SK-N-MC (cell line): ENCODE measurements around the gene CEP104.
A peak's percentile ranks its signal among the peaks of the same experiment; 100 is the strongest.

ENCODE experiments used
- DNase-seq: peaks from one replicate; pipeline ENCODE4 v3.0.0-alpha.2; 2011; ENCODE audit warnings: low read depth, low spot score
- H3K27ac ChIP-seq: fragments of 200-600 bp; sonication (generic); 2 replicates; pipeline ENCODE4 v1.5.1; 2016; ENCODE audit warnings: mixed run types
- H3K36me3 ChIP-seq: fragments of 200-600 bp; sonication (generic); 2 replicates; pipeline ENCODE4 v1.6.1; 2017; ENCODE audit warnings: antibody characterized with exemption, low read length, mixed read lengths; ENCODE audit not compliant: insufficient read depth
- H3K4me3 ChIP-seq: fragments of 200-600 bp; sonication (generic); 2 replicates; pipeline ENCODE4 v1.5.1; 2016
- H3K9ac ChIP-seq: fragments of 200-600 bp; sonication (generic); 2 replicates; pipeline ENCODE4 v1.8.0; 2017; ENCODE audit warnings: mixed run types, mixed read lengths; ENCODE audit not compliant: insufficient read length
- H3K9me3 ChIP-seq: fragments of 200-600 bp; sonication (generic); 2 replicates; pipeline ENCODE4 v1.6.1; 2017; ENCODE audit warnings: low read depth, mild to moderate bottlenecking, antibody characterized with exemption, low read length, moderate library complexity, mixed read lengths
- EZH2 ChIP-seq: fragments of 200-600 bp; sonication (generic); IDR thresholded peaks from one replicate; pipeline ENCODE4 v1.6.1; 2017; ENCODE audit warnings: antibody characterized with exemption
- FOXP2 ChIP-seq: optimal IDR thresholded peaks from 2 replicates; pipeline ENCODE3; 2011; ENCODE audit warnings: mild to moderate bottlenecking, moderate library complexity; ENCODE audit not compliant: insufficient read depth; ENCODE audit errors: extremely low read length, control extremely low read depth
- POLR2AphosphoS5 ChIP-seq: IDR thresholded peaks from 2 replicates; pipeline ENCODE4 v1.6.1; 2012; ENCODE audit warnings: mild to moderate bottlenecking, low read depth, low read length, borderline replicate concordance

CEP104 gene

DNA sequence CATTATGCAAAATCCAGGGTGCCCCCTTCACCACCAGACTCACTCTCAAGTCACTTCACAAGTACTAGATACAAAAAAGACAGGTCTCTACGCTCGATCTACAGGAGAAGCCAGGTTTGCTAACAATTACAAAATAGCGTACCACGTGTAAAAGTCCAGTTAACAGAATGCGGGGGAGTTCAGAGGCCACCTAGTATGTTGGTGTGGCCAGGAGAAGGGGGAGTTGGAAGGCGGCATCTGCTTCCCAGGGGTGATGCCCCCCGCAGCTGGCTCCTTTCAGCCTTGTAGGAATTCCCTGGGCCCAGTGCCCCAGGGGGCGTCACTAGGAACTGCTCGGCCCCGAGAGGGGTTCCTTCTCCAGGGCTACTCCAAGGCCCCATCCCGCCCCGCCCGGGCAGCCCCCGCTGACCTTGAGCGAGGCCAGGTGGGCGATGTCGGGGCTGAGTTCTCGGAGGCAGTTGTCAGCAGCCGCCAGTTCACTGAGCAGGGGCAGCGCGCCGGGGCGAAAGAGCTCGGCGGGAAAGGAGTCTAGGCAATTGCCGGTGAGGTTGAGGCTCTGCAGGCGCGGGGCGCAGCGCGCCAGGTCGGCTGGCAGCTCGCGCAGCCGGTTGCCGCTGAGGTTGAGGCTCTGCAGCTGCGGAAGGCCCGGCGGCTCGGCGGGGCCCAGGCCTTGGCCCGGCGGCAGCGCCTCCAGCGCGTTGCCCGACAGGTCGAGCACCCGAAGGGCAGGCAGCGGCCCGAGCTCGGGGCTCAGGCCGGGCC, 61.4 kb downstream of the CEP104 start:
- Histone ChIP-seq H3K9ac (peak overlapping the region; percentile 94), H3K9me3 (no peaks in the 10 kb centered on the region), H3K36me3 (no peaks in the 10 kb centered on the region), H3K27ac (no peak overlapping the region), H3K4me3 (peak overlapping the region; percentile 98)
- DNase-seq, result no peak
- no peak for TF ChIP-seq FOXP2
- no peak for TF ChIP-seq EZH2

DNA sequence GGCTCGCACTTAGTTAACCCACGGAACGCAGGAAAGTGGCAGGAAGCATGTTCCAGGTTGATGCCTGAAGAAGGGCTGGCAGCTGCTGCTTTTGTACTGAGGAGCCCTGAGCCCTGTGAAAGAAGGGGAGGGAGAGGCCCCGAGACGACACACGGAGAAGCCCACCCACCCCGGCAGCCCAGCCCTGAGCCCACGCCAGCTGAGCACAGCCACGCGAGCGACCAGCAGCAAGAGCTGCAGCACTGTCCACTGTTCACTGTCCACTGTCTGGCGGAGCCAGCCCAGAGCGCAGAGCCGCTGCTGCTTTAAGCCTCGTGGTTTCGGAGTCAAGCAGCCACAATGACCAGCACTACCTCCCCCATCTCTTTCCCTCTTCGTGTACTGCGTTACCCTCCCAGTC, 66.1 kb downstream of the CEP104 start:
- Histone ChIP-seq H3K27ac (no peak overlapping the region), H3K36me3 (peaks cover 12% of the 10 kb centered on the region; the same call in 1 of the 2 replicates), H3K4me3 (no peak overlapping the region), H3K9me3 (no peaks in the 10 kb centered on the region), H3K9ac (no peak overlapping the region)
- TF ChIP-seq POLR2AphosphoS5 (no peak), EZH2 (no peak), FOXP2 (no peak)
- DNase-seq, result no peak

DNA sequence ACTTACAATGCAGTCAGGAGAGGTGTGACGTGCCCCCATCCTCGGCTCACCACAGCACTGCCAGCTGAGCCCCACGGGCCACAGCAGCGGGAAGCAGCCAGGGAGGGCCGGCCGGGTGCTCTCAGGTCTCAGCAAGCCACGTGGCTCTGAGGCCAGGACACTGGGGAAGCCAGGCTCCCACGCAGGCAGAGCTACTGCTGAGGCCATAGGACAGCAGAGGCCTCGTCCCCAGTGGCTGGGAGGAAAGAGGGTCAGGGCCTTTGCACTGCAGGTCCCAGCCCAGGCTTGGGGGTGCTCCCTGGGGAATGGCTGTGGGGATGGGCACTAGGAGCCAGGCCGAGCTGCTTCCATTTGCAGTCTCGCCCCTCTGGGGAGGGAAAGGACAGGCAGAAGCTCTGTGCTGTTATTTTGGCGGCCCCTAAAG, 66.5 kb downstream of the CEP104 start:
- TF ChIP-seq POLR2AphosphoS5, result no peak
- no peak for TF ChIP-seq EZH2
- no peak for TF ChIP-seq FOXP2
- no peak overlapping the region for H3K27ac ChIP-seq
- DNase-seq, result no peak
- no peak overlapping the region for H3K9ac ChIP-seq
- peaks cover 14% of the 10 kb centered on the region for H3K36me3 ChIP-seq
- H3K9me3 ChIP-seq, result no peaks in the 10 kb centered on the region
- H3K4me3 ChIP-seq, result no peak overlapping the region

DNA sequence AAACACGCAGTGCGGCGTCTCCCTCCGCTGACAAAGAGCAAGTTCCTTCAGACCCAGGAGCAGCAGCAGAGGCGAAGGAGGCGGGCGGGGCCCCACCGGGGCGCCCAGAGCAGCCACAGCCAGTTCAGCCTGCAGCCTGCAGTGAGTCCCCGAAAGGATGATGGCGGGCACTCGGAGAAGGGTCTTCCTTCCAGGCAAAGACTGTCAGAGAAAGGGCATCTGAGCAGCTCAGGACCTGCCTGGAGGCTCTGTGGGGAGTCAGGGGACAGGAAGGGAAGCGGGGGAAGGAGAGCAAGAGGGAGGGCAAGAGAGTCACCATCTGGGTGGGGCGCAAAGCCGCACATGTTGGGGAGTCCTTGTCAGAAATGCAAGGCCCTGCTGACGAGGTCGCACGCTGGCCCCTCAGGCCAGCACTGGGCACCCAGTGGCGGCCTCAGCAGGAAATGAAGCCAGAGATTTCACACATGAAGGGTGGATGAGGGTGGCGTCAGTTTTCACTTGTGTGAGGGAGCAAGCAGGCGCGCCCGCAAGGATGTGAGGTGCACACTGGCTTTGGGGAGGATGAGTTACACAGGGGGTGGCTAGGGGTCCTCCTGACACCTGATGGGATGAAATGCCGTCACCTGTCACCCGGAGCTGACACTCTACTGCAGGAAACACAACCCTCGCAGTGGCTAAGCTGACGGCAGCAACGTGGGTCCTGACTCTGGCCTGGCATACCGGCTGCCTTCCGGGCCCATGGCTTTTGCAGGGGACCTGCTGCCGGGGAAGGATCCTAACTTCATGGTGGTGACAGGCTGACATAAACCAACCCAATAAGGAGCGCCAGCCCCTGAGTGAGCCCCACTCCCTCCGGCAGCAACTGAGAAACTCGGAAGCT, 67.3 kb downstream of the CEP104 start:
- Histone ChIP-seq H3K9me3 (no peaks in the 10 kb centered on the region), H3K27ac (no peak overlapping the region), H3K9ac (no peak overlapping the region), H3K36me3 (peaks cover 21% of the 10 kb centered on the region), H3K4me3 (no peak overlapping the region)
- DNase-seq, result no peak
- TF ChIP-seq POLR2AphosphoS5 (no peak), EZH2 (no peak), FOXP2 (no peak)

DNA sequence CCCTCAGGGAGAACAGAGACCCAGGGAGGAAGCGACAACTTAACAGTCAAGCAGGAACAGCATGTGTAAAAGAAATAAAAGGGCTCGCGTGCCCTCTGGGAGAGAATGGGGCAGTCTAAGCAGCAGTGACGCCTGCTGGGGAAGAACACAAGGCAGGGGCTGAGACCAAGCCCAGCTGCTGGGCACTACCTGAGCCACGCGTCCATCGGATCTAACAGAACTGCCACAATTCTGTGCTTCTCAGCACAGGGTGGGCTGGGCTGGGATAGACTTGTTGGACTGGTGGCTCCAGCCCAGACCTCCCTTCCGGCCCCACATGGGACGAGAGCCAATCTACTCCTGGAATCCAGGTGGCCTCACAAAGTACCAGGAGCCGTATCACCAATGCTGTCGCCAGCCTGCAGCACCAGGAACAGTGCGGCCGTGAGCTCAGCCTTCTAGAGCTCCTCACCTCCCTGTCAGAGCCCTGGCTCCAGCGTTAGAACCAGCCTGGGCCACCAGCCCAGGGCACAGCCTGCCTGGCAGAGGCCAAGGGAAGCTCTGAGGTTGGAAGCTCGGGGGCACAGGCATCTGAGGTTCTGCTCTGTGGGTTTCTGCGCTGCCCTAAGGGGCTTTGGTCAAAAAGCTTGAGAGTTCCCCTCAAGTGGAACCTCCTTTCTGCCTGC, 68.1 kb downstream of the CEP104 start:
- no peak overlapping the region for H3K4me3 ChIP-seq
- no peak overlapping the region for H3K27ac ChIP-seq
- TF ChIP-seq EZH2 (no peak), POLR2AphosphoS5 (no peak), FOXP2 (no peak)
- DNase-seq, result no peak
- no peaks in the 10 kb centered on the region for H3K9me3 ChIP-seq
- peaks cover 27% of the 10 kb centered on the region for H3K36me3 ChIP-seq
- no peak overlapping the region for H3K9ac ChIP-seq

DNA sequence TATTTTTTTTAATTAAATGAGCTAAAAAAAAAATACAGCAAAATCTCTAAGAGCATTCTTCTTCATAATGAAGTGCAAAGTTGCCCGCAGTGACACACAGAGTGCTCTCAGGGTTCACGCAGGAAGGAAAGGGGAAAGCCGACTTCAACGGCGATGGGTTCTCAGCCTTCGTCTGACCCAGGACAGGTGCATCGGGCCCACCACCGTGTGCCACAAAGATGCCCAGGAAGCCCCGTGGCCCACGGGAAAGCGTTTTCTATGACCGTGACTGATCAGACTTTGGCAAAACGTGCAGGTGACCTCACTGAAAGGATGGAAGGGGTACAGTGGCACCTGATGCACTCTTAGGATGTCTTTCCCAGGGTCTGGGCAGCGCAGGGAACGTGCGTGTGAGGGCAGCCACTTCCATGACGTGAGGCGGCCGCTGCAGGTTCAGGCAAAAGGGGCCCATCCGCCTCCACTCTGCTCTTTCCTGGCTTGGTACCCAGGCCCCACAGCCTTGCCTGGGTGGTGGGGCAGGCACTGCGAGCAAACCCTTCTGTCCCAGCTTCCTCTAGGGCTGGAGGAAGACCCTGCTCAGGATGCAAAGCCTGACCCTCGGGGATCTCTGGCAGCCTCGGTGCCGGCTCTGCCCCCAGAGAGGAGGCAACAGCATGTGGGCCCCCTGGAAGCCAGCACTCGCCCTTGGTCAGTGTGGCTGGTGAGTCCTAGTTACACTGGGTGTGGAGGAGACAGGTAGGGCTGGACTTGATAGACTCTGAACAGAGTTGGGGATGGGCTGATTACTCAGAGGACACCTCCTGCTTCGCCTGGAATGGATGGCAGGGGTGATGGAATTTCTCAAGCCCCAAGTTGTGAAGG, 69.0 kb downstream of the CEP104 start:
- peaks cover 33% of the 10 kb centered on the region for H3K36me3 ChIP-seq
- H3K27ac ChIP-seq, result no peak overlapping the region
- DNase-seq, result no peak
- TF ChIP-seq POLR2AphosphoS5 (no peak), FOXP2 (no peak), EZH2 (no peak)
- no peak overlapping the region for H3K9ac ChIP-seq
- H3K4me3 ChIP-seq, result no peak overlapping the region
- no peaks in the 10 kb centered on the region for H3K9me3 ChIP-seq

DNA sequence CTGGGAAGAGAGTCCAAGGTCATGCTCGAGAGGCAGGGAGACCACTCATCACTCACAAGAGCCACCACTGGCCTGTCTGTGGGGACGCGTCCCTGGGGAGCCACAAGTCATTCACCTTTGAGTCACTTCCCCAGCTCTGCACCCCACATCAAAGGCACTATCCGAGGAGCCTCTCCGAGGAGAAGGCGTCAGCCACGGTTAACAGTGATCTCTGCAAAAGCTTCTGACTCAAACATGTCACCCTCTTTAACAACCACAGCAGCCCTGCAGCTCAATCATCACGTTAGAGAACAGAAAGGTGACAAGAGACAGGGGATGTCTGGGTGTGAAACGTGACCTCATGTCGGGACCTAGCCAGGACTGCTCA, 69.7 kb downstream of the CEP104 start:
- DNase-seq, result no peak
- Histone ChIP-seq H3K36me3 (peaks cover 40% of the 10 kb centered on the region), H3K4me3 (no peak overlapping the region), H3K27ac (no peak overlapping the region), H3K9ac (no peak overlapping the region), H3K9me3 (no peaks in the 10 kb centered on the region)
- TF ChIP-seq POLR2AphosphoS5, result no peak
- TF ChIP-seq FOXP2, result no peak
- TF ChIP-seq EZH2, result no peak
